HepG2 (cell line): ENCODE data around the gene MEX3A. TPM values are rescaled to one million over a fixed set of nuclear protein-coding genes. Genes with fewer than 3 reads are reported as not detected.
A peak's percentile ranks its signal among the peaks of the same experiment; 100 is the strongest.

Experiments
- BCL6 ChIP-seq: IDR thresholded peaks from 2 replicates; pipeline ENCODE4 v1.6.1; 2016; ENCODE audit warnings: missing genetic modification reagents, missing compliant biosample characterization
- DR1 ChIP-seq: sonication (generic); formaldehyde crosslinking; IDR thresholded peaks from 2 replicates; pipeline ENCODE4 v1.8.0; 2021; ENCODE audit warnings: mild to moderate bottlenecking, missing genetic modification reagents, inconsistent platforms
- HNRNPK ChIP-seq: fragments of 200-400 bp; formaldehyde crosslinking; IDR thresholded peaks from 2 replicates; pipeline ENCODE4 v1.6.1; 2018; ENCODE audit warnings: low read length, low read depth, moderate library complexity, mild to moderate bottlenecking; ENCODE audit not compliant: poor library complexity, severe bottlenecking
- KDM5B ChIP-seq: sonication (generic); formaldehyde crosslinking; IDR thresholded peaks from 2 replicates; pipeline ENCODE4 v1.4.0; 2020; ENCODE audit warnings: missing genetic modification reagents, mild to moderate bottlenecking, borderline replicate concordance
- KLF6 ChIP-seq: IDR thresholded peaks from 2 replicates; pipeline ENCODE4 v1.8.0; 2016; ENCODE audit warnings: missing biosample characterization, missing genetic modification reagents
- KMT2A ChIP-seq: sonication (generic); formaldehyde crosslinking; IDR thresholded peaks from 2 replicates; pipeline ENCODE4 v1.4.0; 2020; ENCODE audit warnings: missing genetic modification reagents
- MIXL1 ChIP-seq: IDR thresholded peaks from 2 replicates; pipeline ENCODE4 v1.6.1; 2016
- MTA3 ChIP-seq: sonication (generic); formaldehyde crosslinking; IDR thresholded peaks from 2 replicates; pipeline ENCODE4 v1.4.0; 2020; ENCODE audit warnings: missing genetic modification reagents
- POLR2AphosphoS2 ChIP-seq: IDR thresholded peaks from 2 replicates; pipeline ENCODE4 v1.6.1; 2011; ENCODE audit warnings: low read depth, low read length, improper control_type of control experiment
- PRPF4 ChIP-seq: fragments of 200-400 bp; formaldehyde crosslinking; IDR thresholded peaks from 2 replicates; pipeline ENCODE4 v1.6.1; 2016; ENCODE audit warnings: low read length, low read depth; ENCODE audit not compliant: poor library complexity, severe bottlenecking
- SP4 ChIP-seq: sonication (generic); formaldehyde crosslinking; IDR thresholded peaks from 2 replicates; pipeline ENCODE4 v1.8.1; 2023; ENCODE audit warnings: mild to moderate bottlenecking, missing genetic modification reagents
- TBP ChIP-seq: sonication (generic); formaldehyde crosslinking; IDR thresholded peaks from 2 replicates; pipeline ENCODE4 v1.5.0; 2020; ENCODE audit warnings: missing genetic modification reagents
- TCF7L2 ChIP-seq: IDR thresholded peaks from 2 replicates; pipeline ENCODE4 v1.6.1; 2011; ENCODE audit warnings: mild to moderate bottlenecking, low read depth, low read length, moderate library complexity
- TOE1 ChIP-seq: sonication (generic); formaldehyde crosslinking; IDR thresholded peaks from 2 replicates; pipeline ENCODE4 v1.4.0; 2020; ENCODE audit warnings: mild to moderate bottlenecking, missing genetic modification reagents
- ZNF136 ChIP-seq: sonication (generic); formaldehyde crosslinking; IDR thresholded peaks from 2 replicates; pipeline ENCODE4 v1.8.1; 2022; ENCODE audit warnings: low read depth, mild to moderate bottlenecking, moderate library complexity, missing genetic modification reagents
- ZNF256 ChIP-seq: sonication (generic); formaldehyde crosslinking; conservative IDR thresholded peaks from 2 replicates; pipeline ENCODE4 v1.4.0; 2020; ENCODE audit warnings: missing genetic modification reagents
- ZNF33B ChIP-seq: sonication (generic); formaldehyde crosslinking; IDR thresholded peaks from 2 replicates; pipeline ENCODE4 v1.5.1; 2020; ENCODE audit warnings: mild to moderate bottlenecking, missing genetic modification reagents
- ZNF383 ChIP-seq: sonication (generic); formaldehyde crosslinking; IDR thresholded peaks from 2 replicates; pipeline ENCODE4 v1.4.0; 2020; ENCODE audit warnings: missing genetic modification reagents, mild to moderate bottlenecking, borderline replicate concordance
- ZNF496 ChIP-seq: sonication (generic); formaldehyde crosslinking; IDR thresholded peaks from 2 replicates; pipeline ENCODE4 v1.8.1; 2023; ENCODE audit warnings: mild to moderate bottlenecking, moderate library complexity, missing genetic modification reagents; ENCODE audit not compliant: insufficient replicate concordance
- ZNF567 ChIP-seq: sonication (generic); formaldehyde crosslinking; IDR thresholded peaks from 2 replicates; pipeline ENCODE4 v1.8.1; 2023; ENCODE audit warnings: mild to moderate bottlenecking, missing genetic modification reagents, borderline replicate concordance
- ZNF775 ChIP-seq: sonication (generic); formaldehyde crosslinking; IDR thresholded peaks from 2 replicates; pipeline ENCODE4 v1.4.0; 2020; ENCODE audit warnings: missing genetic modification reagents, mild to moderate bottlenecking, moderate library complexity, borderline replicate concordance
- polyA plus RNA-seq, 8 experiments: library from polyadenylated mRNA; depleted of rRNA in 3 of 8; stranded (reverse) in 7 of 8; unstranded in 1 of 8; fragments of >200 nt; fragmentation: Illumina TruSeq in 4 of 8; extraction: Trizol in 4 of 8; gene quantifications; 2 replicates each; pipeline versions ENCODE4 v1.2.1 to v1.2.3, GENCODE V29; 2011 to 2016; ENCODE audit warnings: low read depth in 4 of 8, missing spikeins in 1 of 8, mixed read lengths in 1 of 8; ENCODE audit not compliant: insufficient read depth in 1 of 8
- total RNA-seq, 5 experiments: library from RNA; depleted of rRNA; stranded (reverse); fragments of >200 nt; fragmentation: Illumina TruSeq; extraction: Trizol; gene quantifications; 2 replicates each; pipeline ENCODE4 v1.2.3, GENCODE V29; 2016; ENCODE audit warnings: low read depth in 1 of 5
- TF ChIP-seq, protein P1 (sequence below): sonication (generic); formaldehyde crosslinking; IDR thresholded peaks from 2 replicates; pipeline ENCODE4 v1.4.0; 2020; ENCODE audit warnings: mild to moderate bottlenecking, missing genetic modification reagents
- TF ChIP-seq, protein P2 (sequence below): sonication (generic); formaldehyde crosslinking; IDR thresholded peaks from 2 replicates; pipeline ENCODE4 v1.5.0; 2020; ENCODE audit warnings: missing genetic modification reagents, mild to moderate bottlenecking, borderline replicate concordance
- TF ChIP-seq, protein P3 (sequence below): sonication (generic); formaldehyde crosslinking; IDR thresholded peaks from 2 replicates; pipeline ENCODE4 v1.8.1; 2023; ENCODE audit warnings: mild to moderate bottlenecking, missing genetic modification reagents
- TF ChIP-seq, protein P4 (sequence below): sonication (generic); formaldehyde crosslinking; IDR thresholded peaks from 2 replicates; pipeline ENCODE4 v1.5.0; 2020; ENCODE audit warnings: mild to moderate bottlenecking, missing genetic modification reagents
- TF ChIP-seq, protein P5 (sequence below): sonication (generic); formaldehyde crosslinking; IDR thresholded peaks from 2 replicates; pipeline ENCODE4 v1.5.0; 2020; ENCODE audit warnings: missing genetic modification reagents

Gene MEX3A
- total and polyA plus RNA-seq, 2 of the 13 experiments (the other 11 are each of a cell fraction or from before 2014, with no cell fraction given) = 7.6 to 9.1 TPM

DNA sequence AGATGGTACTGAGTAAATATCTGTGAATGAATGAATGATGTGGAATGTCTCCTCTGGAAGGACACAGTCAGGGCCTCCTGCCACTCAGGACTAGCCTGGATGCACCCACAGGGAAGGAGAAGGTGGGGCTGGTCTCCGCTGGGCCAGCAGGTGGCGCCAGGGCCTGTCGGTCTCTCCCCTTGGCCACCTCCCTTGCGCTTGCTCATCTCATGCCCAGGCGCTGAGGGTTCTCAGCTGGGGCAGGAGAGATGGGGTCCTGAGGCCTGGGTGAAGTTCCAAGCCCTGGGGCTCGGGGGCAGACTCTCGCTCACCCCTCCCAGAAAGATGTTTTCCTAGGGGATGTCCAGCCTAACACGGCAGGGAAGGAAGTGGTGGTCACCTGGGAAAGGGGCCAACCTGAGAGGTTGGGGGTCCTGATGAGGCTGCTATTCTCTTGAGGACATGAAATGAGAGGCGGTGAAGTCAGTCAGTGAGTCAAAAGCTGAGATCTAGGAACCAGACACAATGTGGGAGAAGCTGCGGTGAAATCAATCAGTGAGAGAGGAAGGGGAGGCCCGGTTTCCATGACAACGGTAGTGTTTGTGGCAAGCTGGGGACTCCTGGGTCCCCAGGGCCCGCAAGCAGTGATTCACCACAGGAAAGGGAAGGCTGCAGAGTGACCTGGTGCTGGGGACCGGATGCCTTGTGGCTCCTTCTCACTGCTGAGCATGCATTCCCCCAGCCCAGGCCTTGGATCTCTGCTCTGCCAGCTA lies 14.6 kb upstream of the MEX3A start (continued):
- TF ChIP-seq KMT2A (CRISPR knock-in tag) (no peak), ZNF567 (CRISPR knock-in tag) (peak; percentile 81; the same call in 1 of the 2 replicates), HNRNPK (no peak), ZNF33B (CRISPR knock-in tag) (no peak), PRPF4 (no peak), ZNF136 (no peak), POLR2AphosphoS2 (no peak), KDM5B (CRISPR knock-in tag) (peak; percentile 52), ZNF775 (no peak), MTA3 (CRISPR knock-in tag) (no peak), BCL6 (0 out of 2 replicates have a peak, but pooled peaks have one; percentile 32), TCF7L2 (no peak), ZNF256 (CRISPR knock-in tag) (no peak), MIXL1 (peak; percentile 56; the same call in 1 of the 2 replicates), SP4 (CRISPR knock-in tag) (no peak), KLF6 (CRISPR knock-in tag) (no peak; the same call in 1 of the 2 replicates), ZNF496 (CRISPR knock-in tag) (no peak), TBP (CRISPR knock-in tag) (no peak), ZNF383 (CRISPR knock-in tag) (no peak), TOE1 (CRISPR knock-in tag) (no peak), DR1 (no peak)
- TF ChIP-seq, protein P1, sequence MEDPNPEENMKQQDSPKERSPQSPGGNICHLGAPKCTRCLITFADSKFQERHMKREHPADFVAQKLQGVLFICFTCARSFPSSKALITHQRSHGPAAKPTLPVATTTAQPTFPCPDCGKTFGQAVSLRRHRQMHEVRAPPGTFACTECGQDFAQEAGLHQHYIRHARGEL = no peak
- TF ChIP-seq, protein P2, sequence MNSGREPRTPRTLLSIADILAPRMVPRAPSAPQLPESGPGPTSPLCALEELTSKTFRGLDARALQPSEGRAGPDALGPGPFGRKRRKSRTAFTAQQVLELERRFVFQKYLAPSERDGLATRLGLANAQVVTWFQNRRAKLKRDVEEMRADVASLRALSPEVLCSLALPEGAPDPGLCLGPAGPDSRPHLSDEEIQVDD (CRISPR knock-in tag) = no peak
- TF ChIP-seq, protein P3, sequence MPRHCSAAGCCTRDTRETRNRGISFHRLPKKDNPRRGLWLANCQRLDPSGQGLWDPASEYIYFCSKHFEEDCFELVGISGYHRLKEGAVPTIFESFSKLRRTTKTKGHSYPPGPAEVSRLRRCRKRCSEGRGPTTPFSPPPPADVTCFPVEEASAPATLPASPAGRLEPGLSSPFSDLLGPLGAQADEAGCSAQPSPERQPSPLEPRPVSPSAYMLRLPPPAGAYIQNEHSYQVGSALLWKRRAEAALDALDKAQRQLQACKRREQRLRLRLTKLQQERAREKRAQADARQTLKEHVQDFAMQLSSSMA (CRISPR knock-in tag) = no peak
- TF ChIP-seq, protein P4, sequence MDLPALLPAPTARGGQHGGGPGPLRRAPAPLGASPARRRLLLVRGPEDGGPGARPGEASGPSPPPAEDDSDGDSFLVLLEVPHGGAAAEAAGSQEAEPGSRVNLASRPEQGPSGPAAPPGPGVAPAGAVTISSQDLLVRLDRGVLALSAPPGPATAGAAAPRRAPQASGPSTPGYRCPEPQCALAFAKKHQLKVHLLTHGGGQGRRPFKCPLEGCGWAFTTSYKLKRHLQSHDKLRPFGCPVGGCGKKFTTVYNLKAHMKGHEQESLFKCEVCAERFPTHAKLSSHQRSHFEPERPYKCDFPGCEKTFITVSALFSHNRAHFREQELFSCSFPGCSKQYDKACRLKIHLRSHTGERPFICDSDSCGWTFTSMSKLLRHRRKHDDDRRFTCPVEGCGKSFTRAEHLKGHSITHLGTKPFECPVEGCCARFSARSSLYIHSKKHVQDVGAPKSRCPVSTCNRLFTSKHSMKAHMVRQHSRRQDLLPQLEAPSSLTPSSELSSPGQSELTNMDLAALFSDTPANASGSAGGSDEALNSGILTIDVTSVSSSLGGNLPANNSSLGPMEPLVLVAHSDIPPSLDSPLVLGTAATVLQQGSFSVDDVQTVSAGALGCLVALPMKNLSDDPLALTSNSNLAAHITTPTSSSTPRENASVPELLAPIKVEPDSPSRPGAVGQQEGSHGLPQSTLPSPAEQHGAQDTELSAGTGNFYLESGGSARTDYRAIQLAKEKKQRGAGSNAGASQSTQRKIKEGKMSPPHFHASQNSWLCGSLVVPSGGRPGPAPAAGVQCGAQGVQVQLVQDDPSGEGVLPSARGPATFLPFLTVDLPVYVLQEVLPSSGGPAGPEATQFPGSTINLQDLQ (CRISPR knock-in tag) = no peak
- TF ChIP-seq, protein P5, sequence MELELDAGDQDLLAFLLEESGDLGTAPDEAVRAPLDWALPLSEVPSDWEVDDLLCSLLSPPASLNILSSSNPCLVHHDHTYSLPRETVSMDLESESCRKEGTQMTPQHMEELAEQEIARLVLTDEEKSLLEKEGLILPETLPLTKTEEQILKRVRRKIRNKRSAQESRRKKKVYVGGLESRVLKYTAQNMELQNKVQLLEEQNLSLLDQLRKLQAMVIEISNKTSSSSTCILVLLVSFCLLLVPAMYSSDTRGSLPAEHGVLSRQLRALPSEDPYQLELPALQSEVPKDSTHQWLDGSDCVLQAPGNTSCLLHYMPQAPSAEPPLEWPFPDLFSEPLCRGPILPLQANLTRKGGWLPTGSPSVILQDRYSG (CRISPR knock-in tag) = no peak
